Measurements from ENCODE around the gene PSMA7. TPM values are rescaled to one million over a fixed set of nuclear protein-coding genes. Genes with fewer than 3 reads are reported as not detected.

The PSMA7 gene
- total RNA-seq, 1 experiment from 2014 or later = 702 TPM

DNA sequence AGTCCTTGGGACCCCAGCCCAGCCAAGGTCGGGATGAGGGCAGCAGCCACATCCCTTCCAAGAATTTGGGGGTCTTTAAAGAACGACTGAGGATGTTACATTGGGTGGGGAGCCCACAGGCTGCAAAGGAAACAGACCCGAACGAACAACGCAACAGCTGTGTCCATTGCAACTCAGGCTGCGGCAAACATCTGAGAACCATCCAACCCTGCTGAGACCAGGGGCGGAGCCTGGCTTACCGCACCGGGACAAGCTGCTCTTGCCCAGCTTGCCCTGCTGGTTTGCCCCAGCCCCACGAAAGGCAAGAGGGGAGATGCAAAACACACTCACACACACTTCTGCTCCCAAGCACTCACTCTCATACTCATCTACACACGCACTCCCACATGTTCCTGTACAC lies 56.0 kb downstream of the PSMA7 start:
- H3K27ac Mint-ChIP-seq (ENCODE audit: unreplicated experiment) = no peak overlapping the region
- peak in 1 of 2 experiments; percentile 39 for DNase-seq
- CTCF ChIA-PET = interaction anchor here (0.6 kb wide), 1 partner anchor 117 kb away, joined by 3 read pairs; no protein-coding TSS in a partner anchor

More for the DNA sequence above, 56.0 kb downstream of the PSMA7 start:
- no peak overlapping the region for H3K4me3 ChIP-seq (ENCODE audit: low read depth, low read length)
- no peak overlapping the region for H3K4me3 Mint-ChIP-seq (ENCODE audit: unreplicated experiment)
- H3K9me3 Mint-ChIP-seq (ENCODE audit: unreplicated experiment) = no peaks in the 10 kb centered on the region
- intact Hi-C loops (cut with micrococcal nuclease; ENCODE audit: unreplicated experiment) = no loop called here
- no TSS peak for BruUV-seq (replicated peaks)
- H3K9me3 ChIP-seq = peaks cover 3% of the 10 kb centered on the region
- peaks cover 4% of the 10 kb centered on the region for H3K27me3 Mint-ChIP-seq (ENCODE audit: insufficient read depth, unreplicated experiment)
- H3K27me3 ChIP-seq (replicated peaks; ENCODE audit: control insufficient read depth, insufficient read depth, low read length) = no peaks in the 10 kb centered on the region
- H3K4me1 Mint-ChIP-seq (ENCODE audit: low read depth, unreplicated experiment) = no peaks in the 10 kb centered on the region
- H3K4me1 ChIP-seq = no peaks in the 10 kb centered on the region
- H3K36me3 ChIP-seq (ENCODE audit: control insufficient read depth, insufficient read depth, low read length) = no peaks in the 10 kb centered on the region
- H3K36me3 Mint-ChIP-seq (ENCODE audit: insufficient read depth, unreplicated experiment) = no peaks in the 10 kb centered on the region
- TF ChIP-seq, protein P1, sequence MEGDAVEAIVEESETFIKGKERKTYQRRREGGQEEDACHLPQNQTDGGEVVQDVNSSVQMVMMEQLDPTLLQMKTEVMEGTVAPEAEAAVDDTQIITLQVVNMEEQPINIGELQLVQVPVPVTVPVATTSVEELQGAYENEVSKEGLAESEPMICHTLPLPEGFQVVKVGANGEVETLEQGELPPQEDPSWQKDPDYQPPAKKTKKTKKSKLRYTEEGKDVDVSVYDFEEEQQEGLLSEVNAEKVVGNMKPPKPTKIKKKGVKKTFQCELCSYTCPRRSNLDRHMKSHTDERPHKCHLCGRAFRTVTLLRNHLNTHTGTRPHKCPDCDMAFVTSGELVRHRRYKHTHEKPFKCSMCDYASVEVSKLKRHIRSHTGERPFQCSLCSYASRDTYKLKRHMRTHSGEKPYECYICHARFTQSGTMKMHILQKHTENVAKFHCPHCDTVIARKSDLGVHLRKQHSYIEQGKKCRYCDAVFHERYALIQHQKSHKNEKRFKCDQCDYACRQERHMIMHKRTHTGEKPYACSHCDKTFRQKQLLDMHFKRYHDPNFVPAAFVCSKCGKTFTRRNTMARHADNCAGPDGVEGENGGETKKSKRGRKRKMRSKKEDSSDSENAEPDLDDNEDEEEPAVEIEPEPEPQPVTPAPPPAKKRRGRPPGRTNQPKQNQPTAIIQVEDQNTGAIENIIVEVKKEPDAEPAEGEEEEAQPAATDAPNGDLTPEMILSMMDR (IDR thresholded peaks at IDR 0.05; ENCODE audit: insufficient read depth in 1 of 2, low read depth in 1 of 2, low read length in 1 of 2, severe bottlenecking in 1 of 2, unreplicated experiment in 1 of 2) = no peak
- POLR2A ChIA-PET = no interaction called here

Other genes starting within 250 kb of the PSMA7 start
- gene TAF4, start 77.5 kb downstream of the PSMA7 start, total RNA-seq (2022) = 94.9 and 98.2 TPM in 2 replicates
- 143 and 154 TPM in 2 replicates for gene LSM14B, start 20.9 kb downstream of the PSMA7 start, total RNA-seq (2022)
- 46.4 and 52.1 TPM in 2 replicates for gene SS18L1, start 375 bp upstream of the PSMA7 start, total RNA-seq (2022)
- gene MTG2, start 39.6 kb upstream of the PSMA7 start, total RNA-seq (2022) = 110 and 111 TPM in 2 replicates
- gene HRH3, start 76.9 kb upstream of the PSMA7 start, total RNA-seq (2022) = not detected in 2 replicates
- gene OSBPL2, start 95.1 kb upstream of the PSMA7 start, total RNA-seq (2022) = 130 and 132 TPM in 2 replicates
- gene ADRM1, start 159.6 kb upstream of the PSMA7 start, total RNA-seq (2022) = 261 and 263 TPM in 2 replicates
- gene LAMA5, start 223.9 kb upstream of the PSMA7 start, total RNA-seq (2022) = 1,050 and 1,125 TPM in 2 replicates
- 4,496 and 4,723 TPM in 2 replicates for gene RPS21, start 243.7 kb upstream of the PSMA7 start, total RNA-seq (2022)